22Rv1 (cell line): Measurements from ENCODE around the gene MAP2.

Experiments used
- ZFX ChIP-seq: fragments of 450-650 bp; IDR thresholded peaks from 2 replicates; pipeline ENCODE4 v1.6.1; 2017; ENCODE audit warnings: antibody characterized with exemption, borderline replicate concordance
- TF ChIP-seq, protein P1 (sequence below): fragments of 450-650 bp; IDR thresholded peaks from 2 replicates; pipeline ENCODE4 v1.5.1; 2017; ENCODE audit warnings: mild to moderate bottlenecking

DNA sequence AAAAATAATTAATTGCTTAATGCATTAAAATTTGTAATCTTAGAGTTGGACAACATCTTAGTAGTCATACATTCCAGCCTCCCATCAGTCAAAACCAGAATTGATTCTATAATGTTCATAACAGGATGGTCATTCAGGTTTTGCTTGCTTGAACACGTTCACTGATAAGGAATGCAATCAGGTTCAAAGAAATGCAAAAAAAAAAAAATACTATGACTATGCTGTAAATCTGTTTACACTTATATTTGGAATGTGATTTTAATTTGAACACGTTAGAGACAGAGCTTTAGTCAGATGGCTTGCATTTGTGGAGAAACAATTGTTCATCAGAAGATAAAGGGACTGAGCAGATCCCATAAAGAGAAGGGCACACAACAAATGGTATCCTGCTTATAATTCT, 216.5 kb downstream of the MAP2 start:
- TF ChIP-seq, protein P1, sequence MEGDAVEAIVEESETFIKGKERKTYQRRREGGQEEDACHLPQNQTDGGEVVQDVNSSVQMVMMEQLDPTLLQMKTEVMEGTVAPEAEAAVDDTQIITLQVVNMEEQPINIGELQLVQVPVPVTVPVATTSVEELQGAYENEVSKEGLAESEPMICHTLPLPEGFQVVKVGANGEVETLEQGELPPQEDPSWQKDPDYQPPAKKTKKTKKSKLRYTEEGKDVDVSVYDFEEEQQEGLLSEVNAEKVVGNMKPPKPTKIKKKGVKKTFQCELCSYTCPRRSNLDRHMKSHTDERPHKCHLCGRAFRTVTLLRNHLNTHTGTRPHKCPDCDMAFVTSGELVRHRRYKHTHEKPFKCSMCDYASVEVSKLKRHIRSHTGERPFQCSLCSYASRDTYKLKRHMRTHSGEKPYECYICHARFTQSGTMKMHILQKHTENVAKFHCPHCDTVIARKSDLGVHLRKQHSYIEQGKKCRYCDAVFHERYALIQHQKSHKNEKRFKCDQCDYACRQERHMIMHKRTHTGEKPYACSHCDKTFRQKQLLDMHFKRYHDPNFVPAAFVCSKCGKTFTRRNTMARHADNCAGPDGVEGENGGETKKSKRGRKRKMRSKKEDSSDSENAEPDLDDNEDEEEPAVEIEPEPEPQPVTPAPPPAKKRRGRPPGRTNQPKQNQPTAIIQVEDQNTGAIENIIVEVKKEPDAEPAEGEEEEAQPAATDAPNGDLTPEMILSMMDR: no peak
- TF ChIP-seq ZFX: no peak
